ENCODE measurements around the gene CIAO2B. TPM values are rescaled to one million over a fixed set of nuclear protein-coding genes. Genes with fewer than 3 reads are reported as not detected.
"Not testable (repeated sequence)": the region's sequence is repeated elsewhere in the genome, so short reads cannot be mapped to it uniquely, and the experiment has no call there.

The CIAO2B gene
- total RNA-seq, 1 experiment from 2014 or later: 135 TPM

GRCh38 chr16:66900721-66901441, 33.3 kb downstream of the CIAO2B start:
- Histone ChIP-seq H3K27me3 (peaks cover 1% of the 10 kb centered on the region; the same call in 1 of the 2 replicates), H3K36me3 (no peaks in the 10 kb centered on the region), H3K27ac (no peak overlapping the region), H3K9me3 (replicated peaks) (no peaks in the 10 kb centered on the region), H3K4me1 (peaks cover 29% of the 10 kb centered on the region), H3K4me3 (no peak overlapping the region)
- no peak for DNase-seq

GRCh38 chr16:66899945-66900710, 34.1 kb downstream of the CIAO2B start:
- peaks cover 4% of the 10 kb centered on the region; the same call in 1 of the 2 replicates for H3K27me3 ChIP-seq
- DNase-seq: peak; percentile 86 to 88
- no peaks in the 10 kb centered on the region for H3K36me3 ChIP-seq
- H3K27ac ChIP-seq: no peak overlapping the region
- no peaks in the 10 kb centered on the region for H3K9me3 ChIP-seq (replicated peaks)
- H3K4me1 ChIP-seq: peaks cover 23% of the 10 kb centered on the region
- no peak overlapping the region for H3K4me3 ChIP-seq

- H3K4me3 ChIP-seq: no peak overlapping the region
- H3K9me3 ChIP-seq (replicated peaks): no peaks in the 10 kb centered on the region
- no peaks in the 10 kb centered on the region for H3K36me3 ChIP-seq
- peaks cover 18% of the 10 kb centered on the region for H3K4me1 ChIP-seq
- H3K27ac ChIP-seq: no peak overlapping the region
- no peak for DNase-seq
- peaks cover 4% of the 10 kb centered on the region; the same call in 1 of the 2 replicates for H3K27me3 ChIP-seq
Observed at GRCh38 chr16:66899310-66899944, 34.8 kb downstream of the CIAO2B start.

- Histone ChIP-seq H3K4me3 (no peak overlapping the region), H3K9me3 (replicated peaks) (no peaks in the 10 kb centered on the region), H3K4me1 (peaks cover 18% of the 10 kb centered on the region), H3K27me3 (peaks cover 4% of the 10 kb centered on the region; the same call in 1 of the 2 replicates), H3K36me3 (no peaks in the 10 kb centered on the region), H3K27ac (no peak overlapping the region)
- DNase-seq: no peak
Observed at GRCh38 chr16:66898933-66899309, 35.3 kb downstream of the CIAO2B start.

- H3K4me1 ChIP-seq: peaks cover 18% of the 10 kb centered on the region
- H3K27ac ChIP-seq: no peak overlapping the region
- H3K4me3 ChIP-seq: no peak overlapping the region
- H3K9me3 ChIP-seq (replicated peaks): no peaks in the 10 kb centered on the region
- H3K27me3 ChIP-seq: peaks cover 4% of the 10 kb centered on the region; the same call in 1 of the 2 replicates
- H3K36me3 ChIP-seq: no peaks in the 10 kb centered on the region
- DNase-seq: no peak
Observed at GRCh38 chr16:66898207-66898606, 36.0 kb downstream of the CIAO2B start.

- H3K4me3 ChIP-seq; DNase-seq; H3K9me3 ChIP-seq (replicated peaks): not testable (repeated sequence)
Observed at GRCh38 chr16:66896682-66897081, 37.5 kb downstream of the CIAO2B start.

GRCh38 chr16:66895999-66896398, 38.2 kb downstream of the CIAO2B start:
- no peak overlapping the region for H3K4me3 ChIP-seq
- H3K36me3 ChIP-seq: no peaks in the 10 kb centered on the region
- peaks cover 4% of the 10 kb centered on the region; the same call in 1 of the 2 replicates for H3K27me3 ChIP-seq
- DNase-seq: no peak
- no peaks in the 10 kb centered on the region for H3K9me3 ChIP-seq (replicated peaks)
- no peak overlapping the region for H3K27ac ChIP-seq
- peaks cover 15% of the 10 kb centered on the region for H3K4me1 ChIP-seq

More at GRCh38 chr16:66896682-66897081, 37.5 kb downstream of the CIAO2B start:
- not testable (repeated sequence) for H3K36me3 ChIP-seq, H3K27me3 ChIP-seq, H3K27ac ChIP-seq
- H3K4me1 ChIP-seq: peaks cover 15% of the 10 kb centered on the region

- no peak for DNase-seq
- Histone ChIP-seq H3K4me3 (no peak overlapping the region), H3K27me3 (peaks cover 4% of the 10 kb centered on the region; the same call in 1 of the 2 replicates), H3K4me1 (peaks cover 12% of the 10 kb centered on the region), H3K36me3 (no peaks in the 10 kb centered on the region), H3K9me3 (replicated peaks) (no peaks in the 10 kb centered on the region), H3K27ac (no peak overlapping the region)
Observed at GRCh38 chr16:66895689-66895979, 38.6 kb downstream of the CIAO2B start.

- peak; percentile 73 to 89 for DNase-seq
- Histone ChIP-seq H3K27me3 (peaks cover 4% of the 10 kb centered on the region; the same call in 1 of the 2 replicates), H3K36me3 (no peaks in the 10 kb centered on the region), H3K27ac (no peak overlapping the region), H3K4me1 (peaks cover 8% of the 10 kb centered on the region), H3K9me3 (replicated peaks) (no peaks in the 10 kb centered on the region), H3K4me3 (no peak overlapping the region)
Observed at GRCh38 chr16:66894948-66895688, 39.1 kb downstream of the CIAO2B start.

- no peaks in the 10 kb centered on the region for H3K36me3 ChIP-seq
- H3K4me1 ChIP-seq: no peaks in the 10 kb centered on the region; the same call in 1 of the 2 replicates
- no peaks in the 10 kb centered on the region for H3K9me3 ChIP-seq (replicated peaks)
- peaks cover 4% of the 10 kb centered on the region; the same call in 1 of the 2 replicates for H3K27me3 ChIP-seq
- no peak overlapping the region for H3K4me3 ChIP-seq
- no peak overlapping the region for H3K27ac ChIP-seq
- DNase-seq: no peak
Observed at GRCh38 chr16:66894055-66894454, 40.1 kb downstream of the CIAO2B start.

GRCh38 chr16:66891797-66892196, 42.4 kb downstream of the CIAO2B start:
- peaks cover 4% of the 10 kb centered on the region; the same call in 1 of the 2 replicates for H3K27me3 ChIP-seq
- H3K4me1 ChIP-seq: no peaks in the 10 kb centered on the region; the same call in 1 of the 2 replicates
- H3K9me3 ChIP-seq (replicated peaks): no peaks in the 10 kb centered on the region
- no peak overlapping the region for H3K4me3 ChIP-seq
- no peak for DNase-seq
- 0 out of 2 replicates have a peak, but pooled peaks cover 4% of the 10 kb centered on the region for H3K36me3 ChIP-seq
- H3K27ac ChIP-seq: no peak overlapping the region

- peaks cover 4% of the 10 kb centered on the region; the same call in 1 of the 2 replicates for H3K27me3 ChIP-seq
- no peaks in the 10 kb centered on the region for H3K4me1 ChIP-seq
- no peak for DNase-seq
- peaks cover 4% of the 10 kb centered on the region; the same call in 1 of the 2 replicates for H3K36me3 ChIP-seq
- no peaks in the 10 kb centered on the region for H3K9me3 ChIP-seq (replicated peaks)
- H3K27ac ChIP-seq: no peak overlapping the region
- H3K4me3 ChIP-seq: no peak overlapping the region
Observed at GRCh38 chr16:66891360-66891759, 42.8 kb downstream of the CIAO2B start.

- Histone ChIP-seq H3K36me3 (peaks cover 9% of the 10 kb centered on the region), H3K27me3 (peaks cover 1% of the 10 kb centered on the region; the same call in 1 of the 2 replicates), H3K4me1 (no peaks in the 10 kb centered on the region), H3K9me3 (replicated peaks) (no peaks in the 10 kb centered on the region), H3K4me3 (no peak overlapping the region), H3K27ac (no peak overlapping the region)
- no peak for DNase-seq
Observed at GRCh38 chr16:66890799-66891198, 43.4 kb downstream of the CIAO2B start.

- Histone ChIP-seq H3K27me3 (no peaks in the 10 kb centered on the region), H3K36me3 (peaks cover 15% of the 10 kb centered on the region), H3K9me3 (replicated peaks) (no peaks in the 10 kb centered on the region), H3K4me3 (no peak overlapping the region), H3K4me1 (no peaks in the 10 kb centered on the region), H3K27ac (no peak overlapping the region)
- no peak for DNase-seq
Observed at GRCh38 chr16:66889622-66890021, 44.6 kb downstream of the CIAO2B start.
